Measurements from ENCODE around the gene SEMA6C.

The SEMA6C gene

DNA sequence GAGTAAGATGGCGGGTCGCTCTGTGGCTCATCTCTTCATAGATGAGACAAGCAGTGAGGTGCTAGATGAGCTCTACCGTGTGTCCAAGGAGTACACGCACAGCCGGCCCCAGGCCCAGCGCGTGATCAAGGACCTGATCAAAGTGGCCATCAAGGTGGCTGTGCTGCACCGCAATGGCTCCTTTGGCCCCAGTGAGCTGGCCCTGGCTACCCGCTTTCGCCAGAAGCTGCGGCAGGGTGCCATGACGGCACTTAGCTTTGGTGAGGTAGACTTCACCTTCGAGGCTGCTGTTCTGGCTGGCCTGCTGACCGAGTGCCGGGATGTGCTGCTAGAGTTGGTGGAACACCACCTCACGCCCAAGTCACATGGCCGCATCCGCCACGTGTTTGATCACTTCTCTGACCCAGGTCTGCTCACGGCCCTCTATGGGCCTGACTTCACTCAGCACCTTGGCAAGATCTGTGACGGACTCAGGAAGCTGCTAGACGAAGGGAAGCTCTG is 12.4 kb upstream of the SEMA6C start:
- no peak for DNase-seq (ENCODE audit: low read depth, low spot score)
- TF ChIP-seq, protein P1, sequence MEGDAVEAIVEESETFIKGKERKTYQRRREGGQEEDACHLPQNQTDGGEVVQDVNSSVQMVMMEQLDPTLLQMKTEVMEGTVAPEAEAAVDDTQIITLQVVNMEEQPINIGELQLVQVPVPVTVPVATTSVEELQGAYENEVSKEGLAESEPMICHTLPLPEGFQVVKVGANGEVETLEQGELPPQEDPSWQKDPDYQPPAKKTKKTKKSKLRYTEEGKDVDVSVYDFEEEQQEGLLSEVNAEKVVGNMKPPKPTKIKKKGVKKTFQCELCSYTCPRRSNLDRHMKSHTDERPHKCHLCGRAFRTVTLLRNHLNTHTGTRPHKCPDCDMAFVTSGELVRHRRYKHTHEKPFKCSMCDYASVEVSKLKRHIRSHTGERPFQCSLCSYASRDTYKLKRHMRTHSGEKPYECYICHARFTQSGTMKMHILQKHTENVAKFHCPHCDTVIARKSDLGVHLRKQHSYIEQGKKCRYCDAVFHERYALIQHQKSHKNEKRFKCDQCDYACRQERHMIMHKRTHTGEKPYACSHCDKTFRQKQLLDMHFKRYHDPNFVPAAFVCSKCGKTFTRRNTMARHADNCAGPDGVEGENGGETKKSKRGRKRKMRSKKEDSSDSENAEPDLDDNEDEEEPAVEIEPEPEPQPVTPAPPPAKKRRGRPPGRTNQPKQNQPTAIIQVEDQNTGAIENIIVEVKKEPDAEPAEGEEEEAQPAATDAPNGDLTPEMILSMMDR (IDR thresholded peaks at IDR 0.05; ENCODE audit: low read depth, low read length), result no peak
- no peak overlapping the region for H3K4me3 ChIP-seq (ENCODE audit: low read depth, low read length)
- in situ Hi-C loops (cut with HindIII; ENCODE audit: low sequenced_read_pairs), result no loop called here

GRCh38 chr1:151158326-151158725 is 11.9 kb upstream of the SEMA6C start:
- in situ Hi-C loops (cut with HindIII; ENCODE audit: low sequenced_read_pairs), result no loop called here
- no peak overlapping the region for H3K4me3 ChIP-seq (ENCODE audit: low read depth, low read length)
- no peak for DNase-seq (ENCODE audit: low read depth, low spot score)

GRCh38 chr1:151157067-151157531 is 10.7 kb upstream of the SEMA6C start:
- in situ Hi-C loops (cut with HindIII; ENCODE audit: low sequenced_read_pairs), result no loop called here
- no peak for DNase-seq (ENCODE audit: low read depth, low spot score)
- H3K4me3 ChIP-seq (ENCODE audit: low read depth, low read length), result no peak overlapping the region
- TF ChIP-seq, protein P1 (IDR thresholded peaks at IDR 0.05; ENCODE audit: low read depth, low read length), result no peak

More at GRCh38 chr1:151158326-151158725, 11.9 kb upstream of the SEMA6C start:
- TF ChIP-seq, protein P1 (IDR thresholded peaks at IDR 0.05; ENCODE audit: low read depth, low read length), result no peak

DNA sequence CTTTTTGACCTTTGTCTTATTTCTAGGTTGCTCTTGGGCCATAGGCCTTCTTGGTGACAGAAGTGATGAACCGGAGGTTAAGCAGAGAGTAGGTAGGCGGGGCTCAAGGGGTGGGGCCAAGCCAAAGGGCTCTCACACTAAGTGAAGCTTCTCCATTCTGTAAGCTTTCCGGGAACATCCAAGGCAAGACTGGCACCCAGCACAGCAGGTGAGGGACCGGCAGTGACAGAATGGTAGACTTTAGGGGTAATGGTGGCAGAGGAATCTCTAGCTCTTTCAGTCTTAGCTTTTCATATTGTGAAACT is 10.0 kb upstream of the SEMA6C start, which contains the start of gene TNFAIP8L2:
Gene TNFAIP8L2, plus strand, starts transcription at position 135 of the 305 bp plus-strand sequence. CDS start 2,049 bp downstream, outside the sequence.
- no peak within 1 kb of the TSS for H3K4me3 ChIP-seq (ENCODE audit: low read depth, low read length)
- DNase-seq (ENCODE audit: low read depth, low spot score), result no peak
- TF ChIP-seq, protein P1 (IDR thresholded peaks at IDR 0.05; ENCODE audit: low read depth, low read length), result no peak
- in situ Hi-C loops (cut with HindIII; ENCODE audit: low sequenced_read_pairs), result no loop called here

DNA sequence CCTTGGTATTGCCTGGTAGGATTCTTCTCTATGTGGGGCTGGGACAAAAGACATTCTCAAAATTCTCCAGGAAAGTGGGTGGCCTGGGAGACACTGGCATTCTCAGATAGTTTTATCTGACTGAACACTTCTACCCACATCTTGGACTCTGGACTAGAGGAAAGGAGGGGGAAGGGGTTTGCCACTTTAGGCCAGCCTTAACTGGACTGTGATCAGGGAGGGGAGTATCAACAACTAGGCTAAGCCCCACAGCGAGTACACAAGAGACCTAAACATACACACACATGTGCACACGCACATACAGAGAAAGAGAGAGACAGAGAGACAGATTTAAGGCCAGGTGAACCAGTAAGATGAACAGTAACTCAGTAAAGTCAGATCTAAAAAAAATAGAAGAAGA is 1.2 kb upstream of the SEMA6C start:
- H3K4me3 ChIP-seq (ENCODE audit: low read depth, low read length), result no peak overlapping the region
- in situ Hi-C loops (cut with HindIII; ENCODE audit: low sequenced_read_pairs), result no loop called here
- no peak for DNase-seq (ENCODE audit: low read depth, low spot score)
- TF ChIP-seq, protein P1 (IDR thresholded peaks at IDR 0.05; ENCODE audit: low read depth, low read length), result no peak

GRCh38 chr1:151147132-151147503 is 687 bp upstream of the SEMA6C start:
- peak overlapping the region; percentile 61 for H3K4me3 ChIP-seq (ENCODE audit: low read depth, low read length)
- DNase-seq (ENCODE audit: low read depth, low spot score), result no peak
- in situ Hi-C loops (cut with HindIII; ENCODE audit: low sequenced_read_pairs), result no loop called here
- TF ChIP-seq, protein P1 (IDR thresholded peaks at IDR 0.05; ENCODE audit: low read depth, low read length), result no peak

DNA sequence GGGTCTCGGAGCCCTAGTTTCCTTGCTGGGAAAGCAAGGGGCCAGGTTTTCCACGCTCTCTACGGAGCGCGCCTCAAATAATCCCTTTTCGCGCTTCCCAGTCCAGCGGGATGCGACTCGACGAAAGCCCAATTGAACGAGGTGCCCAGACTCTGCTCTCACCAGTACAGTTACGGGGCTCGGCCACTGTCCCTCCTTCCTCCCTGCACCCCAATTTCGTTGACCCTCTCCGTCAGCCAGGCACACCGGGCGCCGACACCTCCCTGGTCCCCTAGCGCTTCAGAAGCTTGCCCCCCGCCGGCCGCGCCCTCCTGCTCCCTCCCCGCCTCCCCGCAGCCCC is 389 bp downstream of the SEMA6C start:
- DNase-seq (ENCODE audit: low read depth, low spot score), result no peak
- in situ Hi-C loops (cut with HindIII; ENCODE audit: low sequenced_read_pairs), result no loop called here
- TF ChIP-seq, protein P1 (IDR thresholded peaks at IDR 0.05; ENCODE audit: low read depth, low read length), result no peak
- peak overlapping the region; percentile 61 for H3K4me3 ChIP-seq (ENCODE audit: low read depth, low read length)

All from astrocyte of the spinal cord (primary cell).